ENCODE measurements around the gene DUSP28. TPM values are rescaled to one million over a fixed set of nuclear protein-coding genes. Genes with fewer than 3 reads are reported as not detected.

Gene DUSP28
- total and polyA plus RNA-seq, 2 of the 8 experiments (the other 6 are each of a cell fraction or from before 2014, with no cell fraction given): 2.1 to 2.3 TPM

DNA sequence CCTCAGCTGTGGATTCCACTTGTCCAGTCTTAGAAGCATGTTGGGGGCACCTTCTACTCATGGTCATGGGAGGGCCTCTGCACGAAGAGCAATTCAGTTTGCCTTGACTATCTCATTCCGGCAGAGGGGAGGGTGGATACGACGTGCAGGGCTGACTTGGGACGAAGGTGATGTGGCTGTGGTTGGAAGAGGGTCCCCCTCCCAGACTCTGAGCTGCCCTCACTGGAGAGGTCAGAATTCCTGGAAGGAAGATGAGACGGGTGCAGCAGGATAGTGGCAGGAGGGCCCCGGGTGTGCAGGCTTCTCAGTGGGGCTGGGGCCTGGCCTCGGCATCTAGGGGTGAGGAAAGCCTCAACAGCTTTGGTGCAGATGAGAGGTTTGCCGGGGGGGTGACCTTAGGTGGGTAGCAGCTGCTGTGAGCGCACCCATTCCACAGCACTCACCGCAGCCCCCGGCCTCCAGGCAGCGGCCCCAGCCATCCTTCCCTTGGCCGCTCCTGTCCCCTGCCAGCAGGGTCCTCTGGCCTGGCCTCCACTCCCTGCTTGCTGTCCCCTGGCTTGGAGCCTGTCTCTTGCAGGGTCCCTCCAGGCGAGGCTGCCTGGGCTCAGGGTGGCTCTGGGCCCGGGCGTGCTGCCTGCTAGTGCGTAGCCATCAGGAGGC lies 11.3 kb downstream of the DUSP28 start (continued):
- no peak for TF ChIP-seq RXRA (IDR thresholded peaks at IDR 0.05; ENCODE audit: insufficient read depth, low read depth, low read length)

Measured in H1 (cell line).